NCI-H128 (cell line): Measurements from ENCODE around the gene NRG3.

Experiments
- DNase-seq: peaks from one replicate; lab custom pipeline; 2025; ENCODE audit not compliant: unreplicated experiment; lab: John Stamatoyannopoulos, UW

NRG3 gene

DNA sequence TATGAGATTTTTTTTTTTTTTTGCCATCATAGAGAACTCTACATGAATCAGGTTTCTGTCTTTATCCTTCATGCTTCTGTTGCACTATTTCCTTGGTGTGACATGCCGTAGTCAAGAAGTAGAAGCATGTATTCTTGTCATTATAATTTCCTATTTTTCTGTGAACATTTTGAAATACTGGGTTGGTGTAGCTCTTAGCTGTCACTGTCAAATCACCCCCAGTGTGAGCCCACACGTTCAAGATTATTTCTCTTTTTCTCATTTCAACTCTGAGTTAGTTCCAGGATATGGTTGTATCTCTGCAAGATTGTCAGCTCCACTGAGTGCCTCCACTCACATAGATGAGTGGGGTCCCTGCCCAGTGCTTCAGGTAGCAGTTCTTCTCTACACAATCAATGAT lies 209.5 kb downstream of the NRG3 start:
- DNase-seq, result no peak

DNA sequence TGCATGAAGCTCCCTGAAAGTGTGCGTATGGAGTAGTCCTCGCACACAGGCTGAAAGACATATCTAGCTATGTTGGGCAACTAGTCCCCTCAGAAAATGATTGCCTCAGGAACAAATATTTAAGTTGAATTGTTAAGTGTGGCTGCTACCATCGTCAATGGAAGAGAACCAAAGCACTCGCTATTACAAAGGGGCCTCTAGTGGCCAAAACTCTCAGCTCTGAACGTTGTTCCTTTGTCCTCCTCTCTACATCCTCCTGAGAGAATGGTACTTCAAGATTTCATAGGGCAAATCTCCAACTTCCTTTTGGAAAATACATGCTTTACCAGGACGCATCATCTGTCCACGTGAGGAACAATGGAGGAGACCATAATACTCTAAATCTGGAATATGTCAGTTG lies 209.9 kb downstream of the NRG3 start:
- DNase-seq, result no peak

DNA sequence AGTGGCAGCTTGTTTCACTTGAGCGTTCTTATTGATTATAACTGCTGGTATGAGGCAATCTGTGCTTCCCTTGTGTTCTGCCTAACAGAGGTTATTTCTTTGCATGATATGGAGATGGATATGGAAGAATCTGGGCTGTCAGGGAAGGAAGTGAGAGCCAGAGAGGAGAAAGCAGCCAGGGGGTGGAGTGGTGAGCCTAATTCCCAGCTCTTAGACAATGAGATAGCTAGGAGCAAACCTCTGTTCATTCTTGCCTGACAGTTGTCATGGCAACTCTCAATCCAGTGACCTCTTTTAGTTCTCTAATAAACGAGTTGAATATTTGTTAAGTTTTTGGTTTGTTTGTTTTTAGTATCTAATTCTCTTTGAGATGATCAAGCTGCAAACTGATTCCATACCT lies 214.3 kb downstream of the NRG3 start:
- DNase-seq, result no peak

DNA sequence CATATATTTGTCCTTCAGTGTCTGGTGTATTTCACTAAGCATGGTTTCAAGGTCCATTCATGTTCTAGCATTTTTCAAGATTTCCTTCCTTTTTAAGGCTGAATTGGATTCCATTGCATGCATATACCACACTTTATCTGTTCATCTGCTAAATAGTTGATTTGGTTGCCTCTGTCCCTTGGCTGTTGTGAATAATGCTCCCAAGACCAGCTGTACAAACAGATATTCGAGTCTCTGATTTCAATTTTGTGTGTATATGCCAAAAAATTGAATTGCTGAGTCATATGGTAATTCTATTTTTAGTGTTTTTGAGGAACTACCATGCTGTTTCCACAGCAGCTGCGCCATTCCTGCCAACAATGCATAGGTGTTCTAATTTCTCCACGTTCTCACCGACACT lies 216.4 kb downstream of the NRG3 start:
- DNase-seq, result no peak

DNA sequence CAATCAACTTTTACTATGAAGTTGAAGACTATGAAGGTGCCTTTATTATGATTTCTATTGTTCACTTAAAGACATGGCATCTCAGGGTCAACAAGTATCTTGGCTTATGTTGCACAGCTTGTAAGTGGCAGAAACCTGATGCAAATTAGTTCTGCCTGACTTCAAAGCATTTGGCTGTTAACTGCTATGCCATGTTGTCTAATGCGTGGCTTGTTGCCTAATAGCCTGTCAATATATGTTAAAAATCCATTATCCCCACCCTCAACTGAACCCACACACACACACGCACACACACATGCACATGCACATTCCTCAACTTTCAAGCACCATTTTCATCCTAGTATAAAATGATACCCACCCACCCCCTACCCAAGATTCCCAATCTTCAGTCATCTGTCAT lies 217.1 kb downstream of the NRG3 start:
- DNase-seq, result no peak

DNA sequence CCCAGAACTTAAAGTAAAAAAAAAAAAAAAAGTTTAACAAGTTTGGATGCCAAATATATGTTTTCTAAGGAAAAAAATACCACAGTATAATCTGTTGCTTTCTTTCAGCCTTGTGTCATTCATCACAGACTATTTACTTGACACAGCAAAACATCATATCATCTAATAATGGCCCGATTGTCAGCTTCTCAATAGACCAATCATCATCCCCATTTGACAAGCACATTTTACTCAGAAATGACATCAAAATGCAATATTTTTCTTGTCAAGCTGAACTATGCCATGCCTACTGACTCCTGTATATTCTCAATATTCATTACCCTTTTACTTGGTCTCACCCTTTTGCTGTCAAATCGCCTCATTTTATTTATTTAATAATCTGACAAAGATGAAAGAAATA lies 249.7 kb downstream of the NRG3 start:
- no peak for DNase-seq

DNA sequence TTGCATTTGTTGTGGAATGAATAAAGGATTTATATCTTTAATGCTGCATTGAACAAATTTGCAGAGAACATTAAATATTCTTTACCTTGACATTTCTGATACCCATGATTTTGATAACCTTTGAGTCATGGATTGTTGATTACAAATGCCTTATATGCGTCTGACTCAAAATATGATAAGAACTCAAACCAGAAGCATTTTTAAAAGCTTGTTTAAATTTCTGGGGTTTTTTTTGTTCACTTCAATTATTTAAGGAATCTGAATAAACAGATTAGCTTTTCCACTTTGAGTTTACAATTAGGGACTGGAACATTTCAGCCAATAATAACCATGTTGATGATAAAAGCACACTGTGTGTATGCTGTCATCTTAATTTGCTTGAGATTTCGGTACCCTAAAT lies 253.5 kb downstream of the NRG3 start:
- DNase-seq, result no peak

DNA sequence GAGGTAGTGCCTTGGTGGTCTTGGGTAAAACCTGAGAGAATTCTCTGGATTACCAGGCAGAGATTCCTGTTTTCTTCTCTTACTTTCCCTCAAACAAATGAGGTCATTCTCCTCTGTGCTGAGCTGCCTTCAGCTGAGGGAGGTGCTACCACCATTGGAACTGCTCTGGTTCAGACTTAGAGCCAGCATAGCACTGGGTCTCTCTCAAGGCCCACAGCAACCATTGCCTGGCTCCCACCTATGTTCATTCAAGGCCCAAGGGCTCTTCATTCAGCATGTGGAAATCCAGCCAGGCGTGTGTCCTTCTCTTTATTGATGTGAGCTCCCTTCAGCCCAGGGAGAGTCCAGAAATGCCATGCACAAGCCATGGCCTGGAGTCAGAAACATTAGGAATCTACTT lies 261.1 kb downstream of the NRG3 start:
- DNase-seq, result no peak

DNA sequence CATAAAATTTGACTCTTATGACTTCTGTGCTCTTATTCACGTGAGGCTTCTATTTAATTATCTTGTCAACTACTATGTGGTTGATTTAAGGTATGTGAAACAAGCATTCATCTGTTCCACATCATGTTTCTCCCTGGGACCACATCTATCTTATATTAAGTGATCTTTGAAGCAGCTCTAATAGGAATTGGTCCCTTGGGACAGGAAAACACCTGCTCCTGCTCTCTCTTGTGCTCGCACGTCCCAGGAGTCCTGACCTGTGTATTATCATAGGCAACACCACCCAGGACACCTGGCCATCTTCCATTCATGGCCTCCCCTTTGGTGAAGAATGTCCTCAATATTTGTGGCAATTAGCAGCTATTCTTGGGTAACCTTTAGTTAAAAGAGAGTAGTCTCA lies 269.2 kb downstream of the NRG3 start:
- DNase-seq, result no peak

DNA sequence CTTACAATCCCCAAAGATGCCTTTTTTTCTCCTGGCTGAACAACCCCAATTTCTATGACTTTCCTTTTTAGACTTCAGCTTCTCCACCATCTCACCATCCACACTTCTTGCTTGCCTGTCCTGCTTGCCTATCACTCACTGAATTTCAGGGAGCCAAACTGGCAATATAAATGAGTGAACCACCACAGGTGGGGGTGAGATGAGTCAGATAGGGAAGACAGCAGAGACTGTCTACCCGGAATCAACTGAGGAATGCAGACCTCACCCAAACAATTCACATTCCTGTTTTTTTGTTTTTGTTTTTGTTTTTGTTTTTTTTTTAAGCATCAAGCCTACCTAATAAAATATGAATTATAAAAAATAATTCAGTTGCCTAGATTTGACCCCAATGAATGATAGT lies 273.8 kb downstream of the NRG3 start:
- DNase-seq, result no peak

DNA sequence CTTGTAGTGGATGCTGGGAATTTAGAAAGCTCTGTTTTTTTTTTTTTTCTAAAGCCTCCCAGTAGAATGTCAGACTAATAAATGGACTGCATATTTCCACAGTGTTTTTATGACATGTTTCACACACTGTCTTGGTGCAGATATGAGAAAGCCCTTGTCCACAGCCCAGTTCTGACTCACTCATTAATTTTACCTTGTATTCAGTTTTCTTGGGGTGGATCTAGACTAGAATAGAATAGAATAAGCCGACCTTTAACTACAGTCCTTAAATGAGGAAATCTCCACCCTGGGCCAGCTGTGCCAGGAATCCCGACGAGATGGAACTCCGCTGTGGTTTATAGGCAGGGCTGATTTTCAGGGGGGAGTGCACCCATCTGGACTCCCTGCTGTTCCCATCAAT lies 274.7 kb downstream of the NRG3 start:
- DNase-seq, result no peak

DNA sequence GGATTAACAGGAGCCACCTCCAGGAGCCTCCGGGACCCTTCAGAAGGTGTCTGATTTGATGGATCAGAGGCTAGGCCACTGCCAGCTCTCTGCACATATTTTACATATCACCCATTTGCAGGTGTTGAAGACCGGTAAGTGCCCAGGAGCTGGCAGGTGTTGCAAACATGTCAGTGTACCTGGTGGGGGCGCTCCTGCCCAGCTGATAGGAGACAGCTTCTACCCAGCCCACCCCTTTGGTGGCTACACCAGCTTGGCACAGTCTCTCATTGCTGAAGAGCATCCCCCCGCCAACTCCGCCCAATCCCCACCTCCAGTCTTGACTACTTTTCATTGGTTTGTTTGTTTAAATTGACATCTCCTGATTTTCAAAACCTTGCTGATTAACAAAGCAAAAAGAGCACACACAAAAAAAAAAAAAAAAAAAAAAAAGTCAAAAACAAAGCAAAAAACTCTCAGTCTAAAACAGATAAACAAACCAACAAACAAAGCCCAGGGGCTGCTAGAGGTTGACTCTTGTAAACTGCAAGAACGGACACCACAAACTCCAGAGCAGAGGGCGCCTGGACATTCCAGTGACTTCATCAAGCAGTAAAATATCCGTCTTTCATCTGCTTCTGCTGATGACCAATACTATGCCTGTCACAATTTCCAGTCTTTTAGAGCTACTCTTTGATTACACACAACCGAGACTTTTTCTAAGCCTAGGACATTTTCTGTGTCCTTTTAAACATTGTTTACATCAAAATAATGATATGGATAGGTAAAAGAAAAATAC lies 275.3 kb downstream of the NRG3 start:
- no peak for DNase-seq

DNA sequence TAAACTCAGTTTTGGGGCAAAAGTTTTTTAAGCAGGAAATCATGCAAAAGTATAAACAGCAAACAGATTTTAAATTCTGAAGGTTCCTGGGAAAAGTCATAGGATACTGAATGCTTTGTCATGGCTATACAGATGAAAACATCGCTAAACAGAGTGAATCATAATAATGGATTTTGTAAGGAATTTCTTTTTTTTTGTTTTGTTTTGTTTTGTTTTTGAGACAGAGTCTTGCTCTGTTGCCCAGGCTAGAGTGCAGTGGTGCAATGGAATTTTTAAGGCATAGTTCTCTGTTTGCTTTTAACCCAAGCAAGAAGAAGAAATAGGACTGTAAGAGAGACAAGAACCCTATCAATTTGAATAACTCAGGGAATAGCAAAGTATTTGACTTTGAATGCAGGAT lies 285.3 kb downstream of the NRG3 start:
- DNase-seq, result no peak

DNA sequence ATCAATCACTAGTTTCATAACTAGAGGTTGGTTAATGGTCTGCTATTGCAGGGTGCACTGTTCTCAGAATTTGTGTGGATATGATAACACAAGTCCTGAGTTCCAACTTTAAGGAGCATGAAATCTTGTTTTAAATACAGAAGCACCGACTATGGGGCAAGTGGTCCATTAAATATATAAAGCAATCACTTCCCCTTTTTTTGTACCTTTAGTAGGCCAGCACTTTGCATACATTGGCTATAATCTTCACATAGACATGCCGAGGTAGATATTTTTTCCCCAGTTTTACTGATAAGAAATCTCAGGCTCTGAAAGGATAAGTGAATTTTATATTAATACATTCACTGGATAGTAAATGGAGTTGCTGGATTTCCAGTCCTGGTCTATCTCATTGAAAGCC lies 286.3 kb downstream of the NRG3 start:
- DNase-seq, result no peak

DNA sequence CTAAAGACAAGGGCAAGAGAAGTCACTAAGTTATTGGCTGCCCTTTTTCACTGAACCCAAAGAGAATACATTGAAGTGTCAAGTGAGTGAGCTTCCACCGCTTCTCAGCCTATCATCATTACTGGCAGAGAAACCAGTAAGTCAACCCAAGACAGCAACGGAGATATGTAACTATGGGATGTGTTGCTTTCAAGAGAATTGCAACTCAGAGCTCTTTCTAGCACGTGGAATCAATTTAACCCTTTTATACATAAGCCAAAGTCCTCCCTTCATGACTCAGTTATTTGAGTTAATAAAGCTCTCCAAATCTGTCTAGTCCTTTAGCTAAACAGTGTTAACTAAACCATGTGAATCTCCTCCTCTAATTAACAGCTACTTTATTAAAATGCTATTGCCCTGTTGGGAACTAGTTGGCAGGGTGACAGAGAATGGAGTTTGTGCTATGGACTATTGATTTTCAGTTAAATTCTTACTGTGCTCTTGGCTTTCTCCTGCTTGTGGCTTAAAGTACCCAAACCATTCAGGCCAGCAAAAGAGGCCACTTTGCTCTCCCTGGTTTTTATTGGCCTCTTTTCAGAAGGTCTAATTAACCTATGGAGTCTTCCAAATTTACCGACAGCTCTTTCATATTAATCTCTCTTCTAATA lies 287.7 kb downstream of the NRG3 start:
- DNase-seq, result no peak

DNA sequence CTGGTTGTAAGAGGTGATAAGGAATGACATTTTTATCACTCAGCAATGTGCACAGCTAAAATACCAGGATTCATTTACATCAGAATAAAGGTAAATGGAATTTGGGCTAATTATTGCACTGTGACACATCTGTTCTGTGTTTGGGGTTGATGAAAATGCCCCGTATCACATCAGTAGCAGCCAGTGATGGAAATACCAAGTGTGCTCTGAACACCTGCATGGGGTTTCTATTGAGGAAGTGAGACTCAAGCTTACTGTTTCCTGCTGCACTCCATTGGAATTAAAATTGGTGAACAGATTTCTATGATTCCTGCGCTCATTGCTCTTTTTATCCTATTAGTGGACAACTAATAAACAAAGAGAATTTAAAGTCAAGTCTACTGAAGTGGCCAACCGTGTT lies 296.9 kb downstream of the NRG3 start:
- no peak for DNase-seq

DNA sequence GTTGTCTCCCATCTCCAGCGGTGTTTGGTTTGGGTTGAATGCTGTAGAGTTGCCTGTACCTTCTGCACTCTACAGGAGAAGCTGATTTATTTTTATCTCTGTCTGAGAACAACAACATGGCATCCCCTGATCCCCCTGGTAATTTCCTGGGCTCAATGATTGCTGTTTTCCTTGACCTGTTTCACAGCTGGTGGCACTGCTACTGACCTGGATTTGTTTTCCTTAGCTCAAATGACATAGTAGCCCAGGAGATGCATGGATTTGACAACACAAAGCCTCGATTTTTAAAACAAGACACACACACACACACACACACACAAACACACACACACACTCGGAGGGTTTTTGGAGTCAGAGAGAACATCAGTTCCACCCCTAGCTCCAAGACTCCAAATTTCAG lies 301.6 kb downstream of the NRG3 start:
- DNase-seq, result no peak

DNA sequence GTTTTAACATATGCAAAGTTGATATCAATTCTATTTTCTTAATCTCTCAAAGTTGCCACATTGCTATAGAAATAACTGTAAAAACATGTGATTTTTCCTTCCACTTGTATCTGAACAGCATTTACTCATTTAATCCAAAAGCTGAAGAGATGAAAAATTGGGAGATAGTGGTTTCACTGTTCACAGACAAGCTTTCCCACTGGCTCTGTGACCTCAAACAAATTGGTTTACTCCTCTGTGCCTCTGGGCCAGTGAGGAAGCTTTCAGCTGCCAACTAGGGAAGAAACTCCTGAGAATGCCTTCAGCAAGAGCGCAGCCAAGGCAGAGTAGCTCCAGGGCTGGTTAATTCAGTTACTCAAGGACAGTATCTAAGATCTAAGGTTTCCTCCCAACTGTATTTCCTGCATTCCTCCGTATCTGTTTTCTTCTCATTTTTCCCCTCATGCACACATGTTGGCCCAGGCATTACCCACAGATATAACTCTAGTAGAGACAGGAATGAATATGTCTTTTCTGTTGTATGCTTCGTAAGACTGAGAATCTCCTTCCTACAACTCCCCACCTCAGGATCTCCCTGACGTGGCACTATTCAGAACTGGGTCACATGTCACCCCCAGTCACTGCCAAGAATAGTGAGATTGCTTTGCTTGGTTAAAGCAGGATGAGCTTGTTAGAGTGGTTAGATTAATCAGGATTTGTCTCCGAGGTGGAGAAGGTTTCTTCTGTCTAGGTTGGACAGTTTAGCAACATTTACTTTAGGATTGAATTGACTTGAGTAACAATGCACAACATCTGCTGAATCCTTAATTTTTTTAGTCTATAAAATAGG lies 315.7 kb downstream of the NRG3 start:
- no peak for DNase-seq

DNA sequence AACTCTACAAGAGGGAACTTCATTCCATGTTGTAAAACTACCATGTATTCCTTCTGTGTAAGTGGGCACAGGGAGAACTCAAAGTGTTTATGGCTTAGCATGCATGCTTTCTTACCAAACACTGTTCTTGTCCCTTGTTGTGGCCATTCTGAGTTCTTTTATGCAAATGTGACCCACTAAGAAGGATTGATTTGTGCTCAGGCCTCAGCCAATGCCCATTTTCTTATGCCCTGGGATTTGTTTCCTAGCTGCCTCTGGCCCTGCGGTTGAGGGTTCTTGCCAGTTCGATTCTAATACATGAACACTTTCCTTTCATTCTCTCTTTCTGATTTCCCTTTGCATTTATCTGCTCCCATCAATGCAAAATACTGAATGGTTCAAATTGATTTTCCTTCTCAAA lies 316.7 kb downstream of the NRG3 start:
- no peak for DNase-seq

DNA sequence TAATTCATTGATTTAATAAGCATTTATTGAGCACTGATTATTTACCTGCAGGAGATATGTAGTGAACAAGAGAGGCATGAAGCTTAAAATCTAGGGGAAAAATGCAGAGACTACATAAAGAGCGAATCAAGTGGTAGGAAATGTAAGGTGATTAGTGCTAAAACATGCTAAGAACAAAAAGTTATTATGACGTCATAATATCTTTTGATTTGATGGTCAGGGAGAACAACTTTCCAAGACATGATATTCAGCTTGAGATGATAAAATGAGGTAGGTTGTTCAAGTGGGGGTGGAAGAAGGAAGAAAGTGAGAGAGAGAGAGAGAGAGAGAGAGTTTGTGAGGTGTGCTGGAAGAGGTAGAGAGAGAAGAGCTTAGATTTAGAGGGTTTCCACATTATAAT lies 317.7 kb downstream of the NRG3 start:
- DNase-seq, result no peak

DNA sequence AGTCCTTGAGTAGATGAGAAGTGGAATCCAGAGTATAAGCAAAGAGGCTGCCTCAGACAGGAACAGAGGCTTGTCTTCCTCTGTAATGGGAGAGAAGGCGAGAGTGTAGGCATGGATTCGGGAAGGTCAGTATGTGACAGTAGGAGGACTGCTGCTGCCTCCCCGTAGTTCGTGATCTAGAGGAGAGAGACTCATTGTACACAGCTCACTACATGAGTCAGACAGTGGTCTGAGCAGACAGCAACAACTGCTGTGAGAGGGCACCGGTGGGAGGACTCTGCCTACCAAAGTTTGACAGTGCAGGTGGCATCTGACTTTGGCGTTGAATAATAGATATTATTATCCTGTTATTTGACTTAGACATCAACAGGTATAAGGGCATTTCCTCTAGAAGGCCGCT lies 319.4 kb downstream of the NRG3 start:
- DNase-seq, result no peak

DNA sequence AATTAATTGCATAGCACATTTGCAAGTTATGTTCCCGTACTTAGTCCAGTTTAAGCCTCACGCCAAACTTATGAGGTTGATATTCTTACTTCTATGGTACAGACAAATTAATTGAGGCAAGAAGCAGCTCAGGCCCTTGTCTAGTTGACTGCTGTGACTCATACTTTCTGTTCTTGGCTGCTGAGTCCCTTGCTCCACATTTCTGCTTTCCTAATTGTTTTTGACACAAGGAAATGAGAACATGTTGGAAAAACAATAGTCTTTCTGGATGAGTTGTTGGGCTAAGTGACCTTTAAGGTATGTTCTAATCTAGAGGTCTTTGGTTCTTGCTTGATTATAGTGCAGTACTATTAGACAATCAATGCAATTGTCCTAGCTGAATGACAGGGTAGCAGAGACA lies 331.8 kb downstream of the NRG3 start:
- DNase-seq, result no peak
